Ascending aorta (tissue), 2 donors: ENCODE data around the gene MAT2A. TPM values are rescaled to one million over a fixed set of nuclear protein-coding genes. Genes with fewer than 3 reads are reported as not detected.

Source experiments
- DNase-seq, 2 donors: peaks; one replicate each; pipeline ENCODE4 v3.0.0-alpha.2; 2019; ENCODE audit warnings: low spot score in 2 of 2
- H3K27ac ChIP-seq, 2 donors: fragments of 200-600 bp; sonication (generic); one replicate each; pipeline ENCODE4 v1.5.1; 2016 to 2017; ENCODE audit warnings: mild to moderate bottlenecking in 1 of 2
- H3K27me3 ChIP-seq: fragments of 200-600 bp; sonication (generic); one replicate; pipeline ENCODE4 v1.5.1; 2017
- H3K36me3 ChIP-seq, 2 donors: fragments of 200-600 bp; sonication (generic); one replicate each; pipeline ENCODE4 v1.5.1; 2016
- H3K4me1 ChIP-seq, 2 donors: fragments of 200-600 bp; sonication (generic); one replicate each; pipeline ENCODE4 v1.5.1; 2016 to 2017; ENCODE audit warnings: mild to moderate bottlenecking in 1 of 2
- H3K4me3 ChIP-seq, 2 donors: fragments of 200-600 bp; sonication (generic); one replicate each; pipeline ENCODE4 v1.5.1; 2016 to 2017; ENCODE audit warnings: mild to moderate bottlenecking in 1 of 2
- H3K9me3 ChIP-seq, 2 donors: fragments of 200-600 bp; sonication (generic); one replicate each; pipeline ENCODE4 v1.5.1; 2016
- CTCF ChIP-seq, 3 experiments: fragments of 200-600 bp in 2 of 3; fragments of 450-650 bp in 1 of 3; sonication (generic) in 2 of 3; IDR thresholded peaks; one replicate each; pipeline ENCODE4 v1.5.1; 2016 to 2019; ENCODE audit warnings: antibody characterized with exemption in 3 of 3, mild to moderate bottlenecking in 1 of 3, moderate library complexity in 1 of 3
- intact Hi-C: fragments of 100-400 bp; cut with DNase I; formaldehyde crosslinking; loops from one replicate; pipeline ENCODE4 v1.15.1; 2023
- total RNA-seq: library from RNA; depleted of rRNA; stranded (reverse); fragments of >200 nt; gene quantifications from one replicate; pipeline ENCODE4 v1.1.0, GENCODE V29; 2016

Gene MAT2A
- total RNA-seq, 1 donor from 2014 or later, result 91.7 TPM

DNA sequence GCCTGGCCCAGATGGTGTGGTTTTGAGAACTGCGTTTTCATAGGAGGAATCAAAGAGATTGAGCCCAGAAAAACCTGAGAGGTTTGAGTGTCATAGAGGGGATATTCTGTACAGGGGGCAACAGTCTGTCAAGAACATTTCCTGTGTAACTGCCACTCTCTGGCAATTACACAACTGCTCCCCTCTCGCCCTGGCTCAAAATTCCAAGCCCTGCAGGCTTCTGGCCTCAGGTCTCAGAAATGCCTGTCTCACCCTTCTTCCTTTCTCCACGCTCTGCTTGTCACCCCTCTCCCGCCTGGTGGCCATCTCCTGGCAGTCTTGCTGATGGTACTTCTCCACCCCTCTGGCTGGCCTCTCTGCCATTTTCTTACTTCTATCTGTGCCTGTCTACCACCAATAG lies 49.3 kb downstream of the MAT2A start:
- H3K36me3 ChIP-seq, result peaks cover 0 to 2% of the 10 kb centered on the region in 2 donors
- H3K27ac ChIP-seq, result peak overlapping the region; percentile 84 to 88
- TF ChIP-seq CTCF (IDR thresholded peaks at IDR 0.05), result no peak
- intact Hi-C loops, result no loop called here
- no peaks in the 10 kb centered on the region for H3K9me3 ChIP-seq
- H3K4me3 ChIP-seq, result no peak overlapping the region
- H3K27me3 ChIP-seq, result no peaks in the 10 kb centered on the region
- H3K4me1 ChIP-seq, result peaks cover 12 to 53% of the 10 kb centered on the region in 2 donors
- DNase-seq, result no peak

DNA sequence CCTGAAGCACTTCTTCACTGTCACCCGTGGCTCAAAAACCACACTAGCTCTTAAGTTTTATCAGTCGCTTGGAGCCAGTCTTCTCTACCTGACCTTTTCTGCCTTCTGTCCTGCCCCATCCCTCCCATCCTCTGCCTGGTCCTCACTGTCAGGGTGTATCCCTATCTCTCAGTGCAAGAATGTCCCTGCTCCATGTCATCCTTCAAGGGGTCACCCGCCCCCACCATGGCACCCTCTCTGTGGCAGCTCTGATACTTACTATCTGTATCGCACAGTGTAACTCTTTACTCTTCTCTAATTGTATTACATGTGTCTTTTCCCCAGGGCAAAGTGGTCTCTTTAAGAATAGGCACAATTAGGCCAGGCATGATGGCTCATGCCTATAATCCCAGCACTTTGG lies 49.7 kb downstream of the MAT2A start:
- Histone ChIP-seq H3K27me3 (no peaks in the 10 kb centered on the region), H3K4me3 (no peak overlapping the region), H3K9me3 (no peaks in the 10 kb centered on the region), H3K27ac (peak overlapping the region; percentile 84 to 88), H3K36me3 (peaks cover 0 to 2% of the 10 kb centered on the region in 2 donors), H3K4me1 (peaks cover 12 to 53% of the 10 kb centered on the region in 2 donors)
- DNase-seq, result no peak
- no peak for TF ChIP-seq CTCF (IDR thresholded peaks at IDR 0.05)
- intact Hi-C loops, result no loop called here

DNA sequence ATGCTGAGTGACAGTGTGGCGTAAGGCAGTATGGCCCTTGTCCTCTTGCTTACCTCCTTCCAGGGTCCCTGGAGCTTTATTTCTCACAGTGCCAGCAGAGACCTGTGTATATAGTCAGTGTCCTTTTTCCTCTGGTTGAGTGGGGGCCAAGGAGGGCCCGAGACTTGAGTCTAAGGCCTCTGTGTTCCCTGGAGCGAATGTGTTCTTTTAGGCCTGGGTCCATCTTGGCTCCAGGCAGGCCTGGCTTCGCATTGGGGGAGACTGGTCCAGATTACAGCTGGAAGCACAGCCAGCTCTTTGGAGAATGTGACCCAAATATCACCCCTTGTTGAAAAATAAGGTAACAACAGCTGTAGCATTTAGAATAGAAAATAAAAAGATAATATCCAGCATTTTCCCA lies 50.2 kb downstream of the MAT2A start:
- H3K4me1 ChIP-seq, result peaks cover 12 to 53% of the 10 kb centered on the region in 2 donors
- peak overlapping the region; percentile 84 to 88 for H3K27ac ChIP-seq
- TF ChIP-seq CTCF (IDR thresholded peaks at IDR 0.05), result no peak
- H3K36me3 ChIP-seq, result peaks cover 0 to 2% of the 10 kb centered on the region in 2 donors
- no peaks in the 10 kb centered on the region for H3K9me3 ChIP-seq
- no peak for DNase-seq
- no peaks in the 10 kb centered on the region for H3K27me3 ChIP-seq
- intact Hi-C loops, result no loop called here
- no peak overlapping the region for H3K4me3 ChIP-seq

DNA sequence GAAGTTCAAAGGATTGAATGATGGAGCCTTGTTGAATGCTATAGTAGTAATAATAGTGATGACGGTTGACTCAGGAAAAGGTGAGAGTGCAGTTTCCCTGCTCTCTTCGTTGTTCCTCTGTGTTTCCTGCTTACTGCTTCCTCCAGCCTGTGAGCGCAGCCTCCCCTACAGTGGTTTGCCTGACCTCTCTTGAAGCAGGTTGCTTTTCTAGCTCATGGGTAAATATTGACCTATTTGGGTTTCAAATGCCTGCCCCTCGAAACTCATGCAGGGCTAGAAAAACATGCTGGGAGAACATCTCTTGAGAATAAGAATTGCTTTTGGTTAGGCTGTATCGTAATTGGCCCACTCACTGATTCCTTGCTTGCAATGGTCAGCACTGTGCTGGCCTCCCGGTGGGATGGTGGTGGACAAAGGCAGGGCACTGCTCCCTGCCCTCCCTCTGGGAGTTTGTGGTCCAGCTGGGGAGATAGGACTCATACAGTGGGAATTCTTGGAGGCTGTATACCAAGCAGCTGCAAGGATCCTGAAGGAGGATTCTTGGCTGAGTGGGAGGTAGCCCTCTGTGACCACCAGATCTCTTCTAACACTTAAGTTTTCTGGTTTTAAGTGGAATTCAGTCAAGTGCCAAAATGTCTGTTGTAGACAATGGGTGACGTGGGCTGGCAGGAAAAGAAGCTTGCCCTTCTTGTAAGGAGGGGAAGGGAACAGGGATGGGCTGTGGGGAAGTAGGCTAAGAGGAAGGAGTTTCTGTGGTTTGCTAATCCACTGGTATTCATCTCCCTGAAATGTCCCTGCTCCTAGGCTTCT lies 51.2 kb downstream of the MAT2A start:
- Histone ChIP-seq H3K9me3 (no peaks in the 10 kb centered on the region), H3K27me3 (no peaks in the 10 kb centered on the region), H3K4me1 (peaks cover 12 to 51% of the 10 kb centered on the region in 2 donors), H3K27ac (peak overlapping the region; percentile 84 to 88), H3K36me3 (peaks cover 0 to 2% of the 10 kb centered on the region in 2 donors), H3K4me3 (no peak overlapping the region)
- intact Hi-C loops, result no loop called here
- no peak for TF ChIP-seq CTCF (IDR thresholded peaks at IDR 0.05)
- DNase-seq, result peak in 1 of 2 donors; percentile 76

GRCh38 chr2:85590950-85591349 lies 52.0 kb downstream of the MAT2A start:
- no peak overlapping the region for H3K4me3 ChIP-seq
- no peaks in the 10 kb centered on the region for H3K27me3 ChIP-seq
- DNase-seq, result no peak
- intact Hi-C loops, result no loop called here
- H3K4me1 ChIP-seq, result peaks cover 12 to 43% of the 10 kb centered on the region in 2 donors
- peak overlapping the region; percentile 84 to 88 for H3K27ac ChIP-seq
- TF ChIP-seq CTCF (IDR thresholded peaks at IDR 0.05), result no peak
- peaks cover 0 to 2% of the 10 kb centered on the region in 2 donors for H3K36me3 ChIP-seq
- no peaks in the 10 kb centered on the region for H3K9me3 ChIP-seq
